MM.1S (cell line): ENCODE measurements around the gene BICDL2.

Experiments used
- DNase-seq: peaks from one replicate; pipeline ENCODE4 v3.0.0-alpha.2; 2015
- H2AFZ ChIP-seq: fragments of 300-600 bp; sonication (generic); 2 replicates; pipeline ENCODE4 v1.6.0; 2016; ENCODE audit warnings: antibody characterized with exemption, low read length
- H3F3A ChIP-seq: fragments of 300-600 bp; sonication (generic); 2 replicates; pipeline ENCODE4 v1.6.1; 2016; ENCODE audit warnings: mild to moderate bottlenecking, antibody characterized with exemption, low read length, moderate library complexity, mixed read lengths; ENCODE audit not compliant: insufficient read depth
- H3K27ac ChIP-seq: fragments of 300-600 bp; sonication (generic); 2 replicates; pipeline ENCODE4 v1.5.1; 2016; ENCODE audit warnings: mild to moderate bottlenecking, low read length
- H3K27me3 ChIP-seq: fragments of 300-600 bp; sonication (generic); replicated peaks from 2 replicates; pipeline ENCODE4 v1.6.0; 2016; ENCODE audit warnings: low read length; ENCODE audit not compliant: insufficient read depth
- H3K36me3 ChIP-seq: fragments of 300-600 bp; sonication (generic); replicated peaks from 2 replicates; pipeline ENCODE4 v1.6.1; 2016; ENCODE audit warnings: mild to moderate bottlenecking, low read length, mixed read lengths; ENCODE audit not compliant: insufficient read depth
- H3K4me1 ChIP-seq: fragments of 300-600 bp; sonication (generic); 2 replicates; pipeline ENCODE4 v1.6.1; 2016; ENCODE audit warnings: low read length, mixed read lengths
- H3K4me2 ChIP-seq: fragments of 300-600 bp; sonication (generic); 2 replicates; pipeline ENCODE4 v1.6.0; 2016; ENCODE audit warnings: low read depth, low read length
- H3K4me3 ChIP-seq: fragments of 300-600 bp; sonication (generic); 2 replicates; pipeline ENCODE4 v1.5.1; 2016; ENCODE audit warnings: low read length, mixed read lengths
- H3K79me2 ChIP-seq: fragments of 300-600 bp; sonication (generic); 2 replicates; pipeline ENCODE4 v1.6.1; 2016; ENCODE audit warnings: mixed run types, low read length, mixed read lengths
- H3K9ac ChIP-seq: fragments of 300-600 bp; sonication (generic); 2 replicates; pipeline ENCODE4 v1.6.1; 2016; ENCODE audit warnings: low read length, mixed read lengths
- H3K9me2 ChIP-seq: fragments of 300-600 bp; sonication (generic); replicated peaks from 2 replicates; pipeline ENCODE4 v1.6.1; 2016; ENCODE audit warnings: mild to moderate bottlenecking, low read length, mixed read lengths; ENCODE audit not compliant: insufficient read depth
- H3K9me3 ChIP-seq: fragments of 300-600 bp; sonication (generic); replicated peaks from 2 replicates; pipeline ENCODE4 v1.6.1; 2016; ENCODE audit warnings: mild to moderate bottlenecking, low read length, mixed read lengths; ENCODE audit not compliant: insufficient read depth
- H4K20me1 ChIP-seq: fragments of 300-600 bp; sonication (generic); 2 replicates; pipeline ENCODE4 v1.6.1; 2016; ENCODE audit warnings: mild to moderate bottlenecking, low read length, moderate library complexity, mixed read lengths; ENCODE audit not compliant: insufficient read depth
- EZH2 ChIP-seq: fragments of 300-600 bp; sonication (generic); optimal IDR thresholded peaks from 2 replicates; pipeline ENCODE3; 2017; ENCODE audit warnings: low read depth, mild to moderate bottlenecking, antibody characterized with exemption, low read length, mixed read lengths
- EZH2phosphoT487 ChIP-seq: fragments of 300-600 bp; sonication (generic); IDR thresholded peaks from 2 replicates; pipeline ENCODE4 v1.6.1; 2018; ENCODE audit warnings: antibody characterized with exemption, low read length
- TF ChIP-seq, protein P1 (sequence below): fragments of 300-600 bp; sonication (generic); IDR thresholded peaks from 2 replicates; pipeline ENCODE4 v1.5.1; 2016; ENCODE audit warnings: antibody characterized with exemption, low read length, mixed read lengths

The BICDL2 gene

DNA sequence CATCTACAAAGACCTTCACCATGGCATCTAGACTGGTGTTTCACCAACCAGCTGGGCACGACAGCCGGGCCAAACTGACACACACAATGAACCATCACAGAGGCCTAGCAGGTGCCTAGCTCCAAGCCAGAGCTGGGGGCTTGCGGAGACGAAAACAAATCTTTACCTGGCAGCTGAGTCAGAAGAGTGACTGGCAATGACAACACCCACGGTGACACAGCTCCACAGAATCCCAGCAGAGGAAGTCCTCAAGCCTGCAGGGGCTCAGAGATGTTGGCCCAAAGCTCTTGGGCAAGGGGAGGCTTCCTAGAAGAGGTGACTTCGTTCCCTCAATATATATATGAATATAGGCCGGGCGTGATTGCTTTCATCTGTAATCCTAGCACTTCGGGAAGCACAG is 14.8 kb upstream of the BICDL2 start:
- Histone ChIP-seq H3K4me1 (no peaks in the 10 kb centered on the region), H3K27me3 (peaks cover 69% of the 10 kb centered on the region), H3K79me2 (no peaks in the 10 kb centered on the region), H3K9me3 (no peaks in the 10 kb centered on the region), H4K20me1 (no peaks in the 10 kb centered on the region), H3K4me3 (no peak overlapping the region), H3K27ac (no peak overlapping the region), H3K36me3 (no peaks in the 10 kb centered on the region), H3K4me2 (no peak overlapping the region), H2AFZ (no peak overlapping the region), H3K9me2 (no peaks in the 10 kb centered on the region), H3F3A (no peaks in the 10 kb centered on the region), H3K9ac (no peak overlapping the region)
- DNase-seq = no peak
- TF ChIP-seq, protein P1, sequence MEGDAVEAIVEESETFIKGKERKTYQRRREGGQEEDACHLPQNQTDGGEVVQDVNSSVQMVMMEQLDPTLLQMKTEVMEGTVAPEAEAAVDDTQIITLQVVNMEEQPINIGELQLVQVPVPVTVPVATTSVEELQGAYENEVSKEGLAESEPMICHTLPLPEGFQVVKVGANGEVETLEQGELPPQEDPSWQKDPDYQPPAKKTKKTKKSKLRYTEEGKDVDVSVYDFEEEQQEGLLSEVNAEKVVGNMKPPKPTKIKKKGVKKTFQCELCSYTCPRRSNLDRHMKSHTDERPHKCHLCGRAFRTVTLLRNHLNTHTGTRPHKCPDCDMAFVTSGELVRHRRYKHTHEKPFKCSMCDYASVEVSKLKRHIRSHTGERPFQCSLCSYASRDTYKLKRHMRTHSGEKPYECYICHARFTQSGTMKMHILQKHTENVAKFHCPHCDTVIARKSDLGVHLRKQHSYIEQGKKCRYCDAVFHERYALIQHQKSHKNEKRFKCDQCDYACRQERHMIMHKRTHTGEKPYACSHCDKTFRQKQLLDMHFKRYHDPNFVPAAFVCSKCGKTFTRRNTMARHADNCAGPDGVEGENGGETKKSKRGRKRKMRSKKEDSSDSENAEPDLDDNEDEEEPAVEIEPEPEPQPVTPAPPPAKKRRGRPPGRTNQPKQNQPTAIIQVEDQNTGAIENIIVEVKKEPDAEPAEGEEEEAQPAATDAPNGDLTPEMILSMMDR = no peak
- no peak for TF ChIP-seq EZH2
- no peak for TF ChIP-seq EZH2phosphoT487

DNA sequence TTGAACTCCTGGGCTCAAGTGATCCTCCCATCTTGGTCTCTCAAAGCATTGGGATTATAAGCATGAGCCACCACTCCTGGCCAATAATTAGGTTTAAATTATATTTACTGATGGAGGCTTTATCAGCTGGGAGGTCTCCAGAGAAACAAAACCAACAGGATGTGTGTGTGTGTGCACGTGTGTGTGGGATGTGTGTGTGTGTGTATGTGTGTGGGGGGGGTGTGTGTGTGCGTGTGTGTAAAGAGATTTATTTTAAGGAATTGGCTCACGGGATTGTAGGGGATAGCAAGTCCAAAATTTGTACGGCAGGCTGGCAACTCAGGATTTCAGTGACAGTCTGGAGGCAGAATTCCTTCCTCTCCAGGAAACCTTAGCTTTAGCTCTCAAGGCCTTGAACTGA is 14.3 kb upstream of the BICDL2 start:
- Histone ChIP-seq H3K4me1 (0 out of 2 replicates have a peak, but pooled peaks cover 1% of the 10 kb centered on the region), H3K27me3 (peaks cover 69% of the 10 kb centered on the region), H3F3A (no peaks in the 10 kb centered on the region), H2AFZ (no peak overlapping the region), H3K36me3 (no peaks in the 10 kb centered on the region), H3K9me2 (no peaks in the 10 kb centered on the region), H3K27ac (no peak overlapping the region), H3K79me2 (no peaks in the 10 kb centered on the region), H4K20me1 (no peaks in the 10 kb centered on the region), H3K9me3 (no peaks in the 10 kb centered on the region), H3K4me2 (no peak overlapping the region), H3K4me3 (no peak overlapping the region), H3K9ac (no peak overlapping the region)
- DNase-seq = no peak
- TF ChIP-seq, protein P1 = no peak
- TF ChIP-seq EZH2phosphoT487 (no peak), EZH2 (no peak)

DNA sequence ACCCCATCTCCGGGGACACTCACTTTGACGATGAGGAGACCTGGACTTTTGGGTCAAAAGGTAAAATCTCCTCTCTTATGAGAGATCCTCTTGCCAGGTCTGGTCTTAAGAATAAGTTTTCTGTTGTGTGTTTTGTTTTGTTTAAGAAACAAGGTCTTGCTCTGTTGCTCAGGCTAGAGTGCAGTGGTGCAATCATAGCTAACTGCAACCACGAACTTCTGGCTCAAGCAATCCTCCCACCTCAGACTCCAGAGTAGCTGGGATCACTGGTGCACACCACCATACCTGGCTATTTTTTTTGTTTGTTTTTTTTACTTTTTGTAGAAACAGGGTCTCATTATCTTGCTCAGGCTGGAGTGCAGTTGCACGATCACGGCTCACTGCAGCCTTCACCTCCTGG is 13.7 kb upstream of the BICDL2 start:
- no peak overlapping the region for H3K4me3 ChIP-seq
- TF ChIP-seq, protein P1 = no peak
- TF ChIP-seq EZH2 (no peak), EZH2phosphoT487 (no peak)
- 0 out of 2 replicates have a peak, but pooled peaks cover 5% of the 10 kb centered on the region for H3K4me1 ChIP-seq
- no peak overlapping the region for H2AFZ ChIP-seq
- H3K4me2 ChIP-seq = no peak overlapping the region
- H3K27me3 ChIP-seq = peaks cover 72% of the 10 kb centered on the region
- no peak overlapping the region for H3K27ac ChIP-seq
- no peak for DNase-seq
- no peaks in the 10 kb centered on the region for H3K9me2 ChIP-seq
- H3F3A ChIP-seq = no peaks in the 10 kb centered on the region
- no peaks in the 10 kb centered on the region for H3K9me3 ChIP-seq
- no peaks in the 10 kb centered on the region for H4K20me1 ChIP-seq
- H3K9ac ChIP-seq = no peak overlapping the region
- H3K36me3 ChIP-seq = no peaks in the 10 kb centered on the region
- no peaks in the 10 kb centered on the region for H3K79me2 ChIP-seq
